Smooth muscle cell (in vitro differentiated cells): ENCODE results near the gene REEP3. TPM values are rescaled to one million over a fixed set of nuclear protein-coding genes. Genes with fewer than 3 reads are reported as not detected.

Source experiments
- DNase-seq: peaks from one replicate; lab custom pipeline; 2025; ENCODE audit not compliant: unreplicated experiment; lab: John Stamatoyannopoulos, UW
- H2AFZ ChIP-seq: fragments of 200-600 bp; sonication (generic); 2 replicates; pipeline ENCODE4 v1.6.0; 2016; ENCODE audit warnings: antibody characterized with exemption, low read depth, mild to moderate bottlenecking
- H3F3A ChIP-seq: fragments of 200-600 bp; sonication (generic); 2 replicates; pipeline ENCODE4 v1.6.0; 2017; ENCODE audit warnings: antibody characterized with exemption, low read depth
- H3K27ac ChIP-seq: fragments of 200-600 bp; sonication (generic); 2 replicates; pipeline ENCODE4 v1.5.1; 2016; ENCODE audit warnings: low read depth, mild to moderate bottlenecking
- H3K27me3 ChIP-seq: fragments of 200-600 bp; sonication (generic); 2 replicates; pipeline ENCODE4 v1.6.1; 2016; ENCODE audit warnings: low read depth, mild to moderate bottlenecking
- H3K36me3 ChIP-seq: fragments of 200-600 bp; sonication (generic); 2 replicates; pipeline ENCODE4 v1.5.1; 2016; ENCODE audit warnings: low read depth
- H3K4me1 ChIP-seq: fragments of 200-600 bp; sonication (generic); 2 replicates; pipeline ENCODE4 v1.5.1; 2016; ENCODE audit warnings: low read depth
- H3K4me2 ChIP-seq: fragments of 200-600 bp; sonication (generic); 2 replicates; pipeline ENCODE4 v1.6.0; 2016; ENCODE audit warnings: mild to moderate bottlenecking
- H3K4me3 ChIP-seq: fragments of 200-600 bp; sonication (generic); 2 replicates; pipeline ENCODE4 v1.5.1; 2016; ENCODE audit warnings: mild to moderate bottlenecking
- H3K79me2 ChIP-seq: fragments of 200-600 bp; sonication (generic); 2 replicates; pipeline ENCODE4 v1.6.0; 2016; ENCODE audit warnings: low read depth, mild to moderate bottlenecking
- H3K9ac ChIP-seq: fragments of 200-600 bp; sonication (generic); 2 replicates; pipeline ENCODE4 v1.6.0; 2016; ENCODE audit warnings: low read depth
- H3K9me3 ChIP-seq: fragments of 200-600 bp; sonication (generic); replicated peaks from 2 replicates; pipeline ENCODE4 v1.5.1; 2016; ENCODE audit warnings: low read depth
- H4K20me1 ChIP-seq: fragments of 200-600 bp; sonication (generic); 2 replicates; pipeline ENCODE4 v1.6.0; 2016; ENCODE audit warnings: low read depth
- CTCF ChIP-seq: fragments of 200-600 bp; sonication (generic); IDR thresholded peaks from 2 replicates; pipeline ENCODE4 v1.5.1; 2017; ENCODE audit warnings: borderline replicate concordance, mild to moderate bottlenecking, antibody characterized with exemption; ENCODE audit not compliant: insufficient read depth, poor library complexity, severe bottlenecking
- WGBS: methylation state at CpG from one replicate; pipeline ENCODE4 v1.1.7; 2016; ENCODE audit warnings: low lambda C conversion rate; 5-methylcytosine and 5-hydroxymethylcytosine counted together
- polyA plus RNA-seq: library from polyadenylated mRNA; unstranded; fragments of >200 nt; fragmentation: Nextera tagmentation; extraction: Ambion mirVana; gene quantifications from 2 replicates; pipeline ENCODE4 v1.2.1, GENCODE V29; 2016
- total RNA-seq: library from RNA; depleted of rRNA; stranded (reverse); fragments of >200 nt; gene quantifications from 2 replicates; pipeline ENCODE4 v1.2.3, GENCODE V29; 2014

REEP3 gene
- total and polyA plus RNA-seq, 2 experiments from 2014 or later = 42.3 to 80.4 TPM

GRCh38 chr10:63573068-63573697 is 52.0 kb downstream of the REEP3 start:
- H3K9me3 ChIP-seq = no peaks in the 10 kb centered on the region
- H4K20me1 ChIP-seq = no peaks in the 10 kb centered on the region
- H3K4me1 ChIP-seq = peaks cover 16% of the 10 kb centered on the region
- DNase-seq = no peak
- H3K4me2 ChIP-seq = peak overlapping the region; percentile 44
- H3K36me3 ChIP-seq = peaks cover 3% of the 10 kb centered on the region
- H3K79me2 ChIP-seq = peaks cover 6% of the 10 kb centered on the region
- H3K27me3 ChIP-seq = no peaks in the 10 kb centered on the region
- TF ChIP-seq CTCF = no peak
- H3K9ac ChIP-seq = peak overlapping the region; percentile 46
- 29% methylated on average over 3 of the region's 3 CpGs for WGBS
- H2AFZ ChIP-seq = peak overlapping the region; percentile 11
- peak overlapping the region; percentile 74 for H3K27ac ChIP-seq
- peaks cover 10% of the 10 kb centered on the region for H3F3A ChIP-seq
- no peak overlapping the region for H3K4me3 ChIP-seq

GRCh38 chr10:63574011-63574410 is 52.8 kb downstream of the REEP3 start:
- Histone ChIP-seq H3K4me2 (no peak overlapping the region), H3K4me3 (no peak overlapping the region), H3K4me1 (peaks cover 16% of the 10 kb centered on the region), H3F3A (peaks cover 10% of the 10 kb centered on the region), H3K9me3 (no peaks in the 10 kb centered on the region), H4K20me1 (no peaks in the 10 kb centered on the region), H3K79me2 (peaks cover 6% of the 10 kb centered on the region), H3K27ac (peak overlapping the region; percentile 74), H3K36me3 (peaks cover 3% of the 10 kb centered on the region), H3K27me3 (no peaks in the 10 kb centered on the region), H3K9ac (no peak overlapping the region), H2AFZ (no peak overlapping the region)
- no peak for DNase-seq
- no peak for TF ChIP-seq CTCF
- 69% methylated on average over 2 of the region's 2 CpGs for WGBS

- H3F3A ChIP-seq = peaks cover 10% of the 10 kb centered on the region
- H3K4me3 ChIP-seq = no peak overlapping the region
- TF ChIP-seq CTCF = no peak
- peaks cover 25% of the 10 kb centered on the region for H3K4me1 ChIP-seq
- H3K27ac ChIP-seq = no peak overlapping the region
- H3K27me3 ChIP-seq = no peaks in the 10 kb centered on the region
- H3K36me3 ChIP-seq = no peaks in the 10 kb centered on the region
- no peak overlapping the region for H3K9ac ChIP-seq
- no peak overlapping the region for H3K4me2 ChIP-seq
- peaks cover 17% of the 10 kb centered on the region for H3K79me2 ChIP-seq
- no peak for DNase-seq
- H2AFZ ChIP-seq = no peak overlapping the region
- WGBS = 85% methylated on average over 1 of the region's 1 CpG
- no peaks in the 10 kb centered on the region for H3K9me3 ChIP-seq
- no peaks in the 10 kb centered on the region for H4K20me1 ChIP-seq
Measured at GRCh38 chr10:63576501-63576900, 55.3 kb downstream of the REEP3 start.

GRCh38 chr10:63578501-63578900 is 57.3 kb downstream of the REEP3 start:
- peaks cover 11% of the 10 kb centered on the region for H3K4me1 ChIP-seq
- no peak for TF ChIP-seq CTCF
- no peak overlapping the region for H3K4me2 ChIP-seq
- no peaks in the 10 kb centered on the region for H3K27me3 ChIP-seq
- H2AFZ ChIP-seq = no peak overlapping the region
- no peaks in the 10 kb centered on the region for H3K9me3 ChIP-seq
- WGBS = 91% methylated on average over 7 of the region's 7 CpGs
- H3K36me3 ChIP-seq = no peaks in the 10 kb centered on the region
- no peak overlapping the region for H3K9ac ChIP-seq
- no peaks in the 10 kb centered on the region for H3F3A ChIP-seq
- peaks cover 21% of the 10 kb centered on the region for H3K79me2 ChIP-seq
- DNase-seq = no peak
- no peaks in the 10 kb centered on the region for H4K20me1 ChIP-seq
- H3K4me3 ChIP-seq = no peak overlapping the region
- H3K27ac ChIP-seq = no peak overlapping the region
